Measurements from ENCODE around the gene LIPC.

Gene LIPC

GRCh38 chr15:58458076-58458475 lies 26.3 kb downstream of the LIPC start:
- no peak for DNase-seq (ENCODE audit: low read depth, low spot score)

GRCh38 chr15:58459045-58459444 lies 27.3 kb downstream of the LIPC start:
- no peak for DNase-seq (ENCODE audit: low read depth, low spot score)

GRCh38 chr15:58459560-58459959 lies 27.8 kb downstream of the LIPC start:
- DNase-seq (ENCODE audit: low read depth, low spot score): no peak

GRCh38 chr15:58460116-58460790 lies 28.5 kb downstream of the LIPC start:
- DNase-seq (ENCODE audit: low read depth, low spot score): no peak

GRCh38 chr15:58460872-58461271 lies 29.1 kb downstream of the LIPC start:
- no peak for DNase-seq (ENCODE audit: low read depth, low spot score)

GRCh38 chr15:58462547-58462946 lies 30.8 kb downstream of the LIPC start:
- DNase-seq (ENCODE audit: low read depth, low spot score): no peak

- DNase-seq (ENCODE audit: low read depth, low spot score): no peak
Measured at GRCh38 chr15:58462973-58463663, 31.3 kb downstream of the LIPC start.

- no peak for DNase-seq (ENCODE audit: low read depth, low spot score)
Measured at GRCh38 chr15:58463815-58464650, 32.2 kb downstream of the LIPC start.

GRCh38 chr15:58465070-58465469 lies 33.3 kb downstream of the LIPC start:
- no peak for DNase-seq (ENCODE audit: low read depth, low spot score)

GRCh38 chr15:58465866-58466517 lies 34.2 kb downstream of the LIPC start:
- DNase-seq (ENCODE audit: low read depth, low spot score): no peak

- DNase-seq (ENCODE audit: low read depth, low spot score): no peak
Measured at GRCh38 chr15:58466566-58466965, 34.8 kb downstream of the LIPC start.

- DNase-seq (ENCODE audit: low read depth, low spot score): no peak
Measured at GRCh38 chr15:58467121-58467721, 35.4 kb downstream of the LIPC start.

GRCh38 chr15:58467722-58468423 lies 36.1 kb downstream of the LIPC start:
- no peak for DNase-seq (ENCODE audit: low read depth, low spot score)

GRCh38 chr15:58469432-58470353 lies 37.9 kb downstream of the LIPC start:
- DNase-seq (ENCODE audit: low read depth, low spot score): no peak

- no peak for DNase-seq (ENCODE audit: low read depth, low spot score)
Measured at GRCh38 chr15:58471348-58471747, 39.6 kb downstream of the LIPC start.

- no peak for DNase-seq (ENCODE audit: low read depth, low spot score)
Measured at GRCh38 chr15:58472221-58472620, 40.4 kb downstream of the LIPC start.

- DNase-seq (ENCODE audit: low read depth, low spot score): no peak
Measured at GRCh38 chr15:58472821-58473581, 41.2 kb downstream of the LIPC start.

- DNase-seq (ENCODE audit: low read depth, low spot score): no peak
Measured at GRCh38 chr15:58473724-58474123, 41.9 kb downstream of the LIPC start.

- no peak for DNase-seq (ENCODE audit: low read depth, low spot score)
Measured at GRCh38 chr15:58474741-58475323, 43.0 kb downstream of the LIPC start.
